ENCODE measurements around the gene PRPH.
"Not testable (repeated sequence)": the region's sequence is repeated elsewhere in the genome, so short reads cannot be mapped to it uniquely, and the experiment has no call there.

PRPH gene

GRCh38 chr12:49333778-49334177 is 38.8 kb downstream of the PRPH start:
- not testable (repeated sequence) for DNase-seq

DNA sequence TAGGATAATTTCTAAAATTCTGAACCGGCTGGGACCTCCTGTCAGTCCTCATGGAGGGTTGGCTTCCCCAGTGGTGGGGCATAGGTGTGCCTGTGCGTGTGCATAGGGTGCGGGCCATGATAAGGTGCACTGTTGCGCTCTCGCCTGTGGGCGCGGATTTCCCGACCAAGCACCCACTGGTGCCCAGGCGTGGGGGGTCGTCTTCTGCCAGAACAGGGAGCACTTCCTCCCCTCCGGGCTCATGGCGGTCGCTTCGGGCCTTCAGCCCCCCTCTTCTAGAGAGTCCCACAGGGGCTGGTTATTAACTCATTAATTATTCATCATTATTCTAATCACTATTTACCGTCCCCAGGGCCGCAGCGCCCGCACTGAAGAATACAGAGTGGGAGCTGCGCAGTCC is 39.3 kb downstream of the PRPH start:
- peak; percentile 42 for DNase-seq

- peak; percentile 26 for DNase-seq
Measured at GRCh38 chr12:49334681-49335080, 39.7 kb downstream of the PRPH start.

- DNase-seq, result peak; percentile 32
Measured at GRCh38 chr12:49335118-49335954, 40.4 kb downstream of the PRPH start.

DNA sequence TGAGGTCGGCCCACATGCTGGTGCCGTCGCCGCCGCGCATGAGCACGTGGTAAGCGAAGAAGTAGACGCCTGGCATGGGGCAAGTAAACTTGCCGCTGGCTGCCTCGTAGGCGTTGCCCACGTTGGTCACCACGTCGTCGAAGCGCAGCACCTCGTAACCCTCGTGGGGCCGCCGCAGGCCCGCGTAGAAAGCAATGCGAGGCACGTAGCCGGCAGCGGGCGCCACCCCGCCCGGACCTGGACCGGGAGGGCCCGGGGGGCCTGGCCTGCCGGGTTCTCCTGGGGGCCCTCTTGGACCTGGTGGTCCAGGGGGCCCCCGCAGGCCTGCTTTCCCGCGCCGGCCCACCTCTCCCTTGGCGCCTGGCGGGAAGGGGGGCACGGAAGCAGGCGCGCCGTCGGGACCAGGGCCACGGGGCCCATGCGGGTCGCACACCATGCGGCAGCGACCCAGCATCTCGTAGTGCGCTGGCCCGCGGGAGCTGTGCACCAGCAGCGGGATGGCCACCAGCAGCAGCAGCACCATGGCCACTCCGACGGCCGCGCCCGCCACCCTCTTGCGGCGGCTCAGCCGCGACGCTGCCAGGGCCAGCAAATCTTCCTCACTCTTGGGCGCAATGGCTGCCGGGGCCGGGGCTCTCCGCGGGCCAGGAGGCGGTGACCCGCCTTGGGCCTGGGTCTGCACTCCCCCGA is 41.2 kb downstream of the PRPH start:
- no peak for DNase-seq

- DNase-seq, result peak; percentile 94
Measured at GRCh38 chr12:49336645-49337584, 42.0 kb downstream of the PRPH start, which contains the start of gene C1QL4. Gene C1QL4 (minus strand): TSS chr12:49337188. CDS start chr12:49336477, 711 bp downstream.

GRCh38 chr12:49338830-49339463 is 44.0 kb downstream of the PRPH start:
- DNase-seq, result peak; percentile 6

- peak; percentile 25 for DNase-seq
Measured at GRCh38 chr12:49339464-49339861, 44.5 kb downstream of the PRPH start.

DNA sequence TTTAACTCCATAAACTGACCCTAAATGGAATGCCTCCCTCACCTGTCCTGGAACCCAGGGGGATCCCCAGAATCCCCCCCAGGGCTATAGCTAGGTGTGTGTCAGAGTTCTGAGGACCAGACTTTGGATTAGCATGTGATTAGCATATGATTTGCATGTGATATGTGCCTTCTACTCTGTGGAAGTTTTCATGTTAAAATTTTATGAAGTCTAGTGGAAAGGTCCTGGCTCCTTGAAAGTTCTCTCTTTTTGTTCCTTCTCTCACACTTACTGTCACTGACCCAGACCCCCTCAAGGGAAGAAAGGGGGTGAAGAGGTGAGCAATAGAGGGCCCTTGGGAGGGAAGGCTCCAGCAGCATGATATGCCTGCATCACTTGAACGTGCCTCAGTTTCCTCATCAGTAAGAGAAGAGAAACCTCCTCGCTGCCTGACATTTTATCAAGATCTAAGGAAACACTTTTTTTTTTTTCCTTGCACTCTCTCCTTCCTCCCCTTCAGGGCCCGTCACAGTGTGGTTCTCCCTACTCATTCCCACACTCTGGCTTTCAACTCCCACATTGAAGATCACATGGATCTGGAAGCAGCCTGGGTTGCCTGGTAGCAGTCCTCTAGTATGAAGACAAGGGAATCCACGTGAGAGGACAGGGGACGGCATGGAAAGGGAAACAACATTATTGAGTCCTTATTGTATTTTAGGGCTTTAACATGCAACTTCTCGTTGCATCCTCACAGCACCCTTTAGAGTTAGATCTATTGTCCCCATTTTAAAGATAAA is 45.3 kb downstream of the PRPH start:
- peak; percentile 5 for DNase-seq

DNA sequence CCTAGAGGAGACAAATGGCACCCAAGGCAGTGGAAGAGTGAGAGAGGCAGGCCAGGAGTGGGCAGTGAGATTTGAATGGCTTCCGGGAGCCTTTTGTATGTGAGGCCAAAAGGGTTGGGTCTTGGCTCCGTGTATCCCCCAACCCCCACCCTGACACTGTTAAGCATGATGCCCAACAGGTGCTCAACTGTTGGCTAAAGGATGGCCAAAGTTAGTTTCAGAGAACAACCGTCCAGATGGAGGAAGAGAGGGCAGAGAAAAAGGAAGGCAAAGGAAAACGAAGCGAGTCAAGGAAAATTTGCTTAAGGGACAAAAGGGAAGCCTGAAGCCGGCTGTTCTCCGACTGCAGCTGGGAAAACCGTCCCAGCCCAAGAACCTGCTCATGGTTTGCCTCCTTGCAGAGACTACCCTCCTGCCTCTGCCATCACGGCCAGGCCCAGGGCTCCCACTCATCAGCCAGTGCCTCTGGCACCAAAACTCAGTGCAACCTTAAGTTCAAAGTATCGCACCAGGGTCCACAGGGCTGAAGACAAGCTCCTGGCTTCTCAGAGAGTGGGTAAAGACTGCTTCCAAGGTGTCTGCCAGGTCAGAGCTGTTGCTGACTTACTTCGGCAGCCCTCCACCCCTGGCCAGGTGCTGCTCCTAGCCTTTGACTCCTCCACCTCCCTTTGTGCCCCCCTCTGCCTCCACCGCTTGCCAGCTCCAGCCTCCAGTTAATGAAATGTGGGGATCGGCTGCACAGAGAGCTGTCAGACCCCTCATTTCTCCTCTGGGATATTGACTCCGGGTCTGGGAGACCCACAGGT is 46.2 kb downstream of the PRPH start:
- DNase-seq, result peak; percentile 35

DNA sequence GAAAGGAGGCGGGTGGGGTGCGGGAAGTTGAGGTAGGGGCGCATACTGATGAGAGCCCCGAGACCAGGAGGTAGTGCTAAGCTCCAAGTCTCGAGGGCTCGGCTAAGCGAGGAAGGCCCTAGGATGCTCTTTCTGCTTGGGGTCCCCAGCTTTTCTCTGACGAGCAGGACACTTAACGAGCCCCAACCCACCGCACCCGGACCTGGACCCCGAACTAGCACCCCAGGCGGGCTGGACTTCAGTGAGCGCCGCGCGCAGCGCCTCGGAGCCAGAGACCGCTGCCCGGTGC is 46.8 kb downstream of the PRPH start:
- DNase-seq, result no peak

GRCh38 chr12:49342066-49342913 is 47.3 kb downstream of the PRPH start:
- peak; percentile 94 for DNase-seq

DNA sequence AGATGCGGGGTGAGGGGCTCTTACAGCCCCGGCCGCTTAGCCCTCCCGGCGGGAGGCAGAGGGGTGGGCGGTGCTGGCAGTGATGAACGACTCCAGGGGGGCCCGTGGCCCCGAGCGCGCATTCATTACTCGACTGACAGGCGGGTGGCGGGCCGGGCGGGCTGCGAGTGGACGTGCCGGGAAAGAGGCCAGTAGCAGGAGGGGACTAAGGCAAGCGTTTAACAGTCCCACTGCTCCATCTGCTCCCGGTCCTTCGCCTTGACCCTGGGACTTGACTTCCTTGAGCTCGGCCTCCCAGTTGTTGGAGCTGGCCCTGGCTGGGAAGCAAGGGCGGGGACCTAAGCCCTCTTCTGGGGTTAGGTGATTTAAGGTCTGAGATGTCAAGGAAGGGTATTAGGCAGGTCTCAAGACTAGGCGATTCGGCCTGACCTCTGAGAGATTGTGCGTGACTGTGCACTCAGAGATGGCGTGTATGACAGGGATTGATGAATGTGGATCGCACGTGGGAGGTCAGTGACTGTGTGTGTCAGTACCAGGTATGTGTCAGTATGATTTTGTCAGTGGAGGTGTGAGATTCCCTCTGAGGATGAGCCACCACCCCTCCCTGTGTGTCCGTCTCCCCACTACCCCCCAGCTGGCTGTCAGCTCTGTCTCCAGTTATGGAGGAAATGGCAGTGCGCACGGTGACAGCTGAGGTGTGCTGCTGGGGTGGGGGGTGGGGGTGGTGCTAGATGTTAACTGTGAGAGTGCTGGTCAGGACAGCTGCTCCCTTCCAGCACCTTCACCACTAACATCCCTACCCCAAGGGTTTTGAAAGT is 48.2 kb downstream of the PRPH start:
- DNase-seq, result no peak

GRCh38 chr12:49344486-49345050 is 49.6 kb downstream of the PRPH start:
- DNase-seq, result peak; percentile 32

DNA sequence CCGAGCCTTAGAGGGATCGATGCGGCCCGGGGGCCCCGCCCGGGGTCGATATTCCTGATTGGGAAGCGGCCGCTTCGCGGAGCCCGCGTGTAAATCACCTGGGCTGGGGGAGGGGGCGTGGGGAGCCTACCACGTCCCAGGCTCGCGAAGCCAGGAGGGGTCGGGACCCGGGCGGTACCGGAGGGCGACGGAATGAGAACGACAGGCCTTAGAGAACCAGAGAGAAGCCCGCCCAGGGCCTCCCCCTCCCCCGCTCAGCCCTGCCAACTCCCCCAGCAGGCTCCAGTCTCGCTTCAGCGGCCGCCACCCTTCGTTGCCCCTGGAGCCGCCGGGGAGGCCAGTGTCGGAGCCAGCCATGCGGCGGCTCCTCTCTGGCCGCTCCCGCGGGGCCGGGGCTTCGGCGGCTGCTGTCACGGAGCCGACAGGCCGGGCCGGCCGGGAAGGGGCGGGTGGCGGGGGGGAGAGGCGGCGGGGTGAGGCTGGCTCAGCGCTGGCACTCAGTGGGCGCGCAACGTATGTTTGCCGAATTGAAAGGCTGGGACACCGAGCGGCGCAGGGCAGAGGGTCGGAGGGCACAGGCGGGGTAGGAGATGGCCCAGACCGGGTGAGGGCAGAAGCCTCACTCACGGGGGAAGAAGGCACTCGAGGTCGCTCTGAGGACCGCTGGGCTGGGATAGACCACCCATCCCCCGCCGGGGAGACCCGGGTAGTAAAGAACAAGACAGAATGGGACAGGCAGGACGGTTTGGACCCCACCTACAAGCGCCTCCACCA is 50.3 kb downstream of the PRPH start:
- peak; percentile 67 for DNase-seq

DNA sequence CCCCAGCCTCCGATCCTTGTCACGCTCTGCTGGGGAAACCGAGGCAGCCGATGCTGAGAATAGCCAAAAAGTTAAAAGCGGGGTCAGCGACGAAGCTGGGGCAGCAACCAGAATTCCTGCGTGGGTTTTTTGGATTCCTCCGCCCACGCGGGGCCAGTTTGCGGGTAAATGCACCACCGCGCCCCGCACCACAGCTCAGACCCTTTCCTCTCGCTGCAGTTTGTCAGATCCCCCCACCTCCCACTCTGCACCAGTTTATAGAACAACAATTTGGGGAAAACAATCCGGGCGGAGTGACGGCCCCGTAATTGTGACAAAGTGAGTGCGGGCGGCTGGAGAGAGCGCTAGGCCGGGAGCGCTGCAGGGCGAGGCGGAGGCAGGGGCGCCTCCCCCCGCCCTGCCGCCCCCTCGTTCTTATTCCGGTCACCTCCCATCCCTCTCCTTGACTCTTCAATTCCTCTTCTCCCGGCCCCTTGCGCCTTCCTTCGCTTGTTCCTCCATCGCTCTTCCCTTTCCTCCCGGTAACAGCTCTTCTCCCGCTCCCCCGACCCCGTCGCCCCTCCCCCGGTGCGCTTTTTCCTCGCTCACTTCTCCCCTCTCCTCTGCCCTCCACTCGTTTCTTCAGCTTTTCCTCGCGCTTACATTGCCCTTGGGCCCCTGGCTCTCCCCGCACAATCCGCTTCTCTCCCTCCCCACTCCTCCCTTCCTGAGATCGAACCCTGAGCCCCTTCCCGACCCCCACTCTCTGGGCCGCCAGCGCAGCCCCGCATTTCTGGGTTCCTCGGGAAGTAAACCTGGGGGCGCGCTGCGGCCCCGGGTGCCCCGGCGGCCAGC is 51.1 kb downstream of the PRPH start:
- peak; percentile 66 for DNase-seq

Data from retina (tissue), 1 donor.